ENCODE results near the gene GJC2. TPM values are rescaled to one million over a fixed set of nuclear protein-coding genes. Genes with fewer than 3 reads are reported as not detected.

GJC2 gene
- polyA plus RNA-seq, 1 donor from 2014 or later = 2.3 TPM

DNA sequence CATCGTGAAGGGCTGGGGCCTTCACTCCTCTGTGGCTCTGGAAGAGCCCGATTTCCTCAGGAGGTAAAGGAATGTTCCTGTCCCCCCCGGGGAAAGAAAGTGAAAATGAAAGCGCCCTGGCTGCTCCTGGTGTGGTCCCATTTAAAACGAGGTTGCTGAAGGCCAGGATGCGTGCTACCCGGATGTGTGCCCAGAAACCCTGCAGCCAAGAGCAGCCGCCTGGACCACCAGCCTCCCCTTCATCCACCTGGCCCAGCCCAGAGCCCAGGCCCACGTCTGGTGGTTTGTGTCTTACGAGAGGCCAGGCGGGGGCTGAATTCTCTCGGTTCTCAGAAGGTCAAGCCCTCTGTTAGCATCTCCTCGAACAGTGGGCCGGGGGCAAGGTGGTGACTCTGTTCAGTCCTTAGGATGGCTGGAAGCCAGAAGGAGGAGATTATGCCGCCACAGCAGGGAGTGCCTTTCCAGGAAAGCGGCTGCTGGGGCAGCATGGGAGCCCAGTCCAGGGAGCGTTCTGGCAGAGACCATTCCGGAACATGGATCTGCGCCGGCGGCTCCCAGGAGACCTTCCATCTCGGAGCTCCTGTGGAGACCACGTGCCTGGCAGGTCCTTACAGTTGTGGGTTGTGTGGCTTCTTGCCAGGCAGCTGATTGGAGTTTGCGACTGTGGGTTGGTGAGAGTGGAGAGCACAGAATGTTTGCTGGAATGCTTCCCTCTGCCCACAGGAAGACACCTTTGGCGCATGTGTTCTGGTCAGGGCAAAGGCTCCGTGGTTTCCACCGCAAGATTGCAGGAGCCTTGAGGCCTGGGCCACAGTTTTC, 8.3 kb upstream of the GJC2 start:
- no peaks in the 10 kb centered on the region for H3K36me3 ChIP-seq (ENCODE audit: insufficient read depth, low read length)
- peaks cover 10% of the 10 kb centered on the region for H3K27me3 ChIP-seq (ENCODE audit: insufficient read depth, low read depth, low read length)
- peak overlapping the region; percentile 86 for H3K27ac ChIP-seq (ENCODE audit: low read length)
- H3F3A ChIP-seq (ENCODE audit: insufficient read depth, low read length, poor library complexity, severe bottlenecking) = no peaks in the 10 kb centered on the region
- no peak overlapping the region for H2AFZ ChIP-seq (ENCODE audit: low read depth, low read length)
- peak overlapping the region; percentile 96 for H3K4me2 ChIP-seq (ENCODE audit: low read length)
- TF ChIP-seq, protein P1, sequence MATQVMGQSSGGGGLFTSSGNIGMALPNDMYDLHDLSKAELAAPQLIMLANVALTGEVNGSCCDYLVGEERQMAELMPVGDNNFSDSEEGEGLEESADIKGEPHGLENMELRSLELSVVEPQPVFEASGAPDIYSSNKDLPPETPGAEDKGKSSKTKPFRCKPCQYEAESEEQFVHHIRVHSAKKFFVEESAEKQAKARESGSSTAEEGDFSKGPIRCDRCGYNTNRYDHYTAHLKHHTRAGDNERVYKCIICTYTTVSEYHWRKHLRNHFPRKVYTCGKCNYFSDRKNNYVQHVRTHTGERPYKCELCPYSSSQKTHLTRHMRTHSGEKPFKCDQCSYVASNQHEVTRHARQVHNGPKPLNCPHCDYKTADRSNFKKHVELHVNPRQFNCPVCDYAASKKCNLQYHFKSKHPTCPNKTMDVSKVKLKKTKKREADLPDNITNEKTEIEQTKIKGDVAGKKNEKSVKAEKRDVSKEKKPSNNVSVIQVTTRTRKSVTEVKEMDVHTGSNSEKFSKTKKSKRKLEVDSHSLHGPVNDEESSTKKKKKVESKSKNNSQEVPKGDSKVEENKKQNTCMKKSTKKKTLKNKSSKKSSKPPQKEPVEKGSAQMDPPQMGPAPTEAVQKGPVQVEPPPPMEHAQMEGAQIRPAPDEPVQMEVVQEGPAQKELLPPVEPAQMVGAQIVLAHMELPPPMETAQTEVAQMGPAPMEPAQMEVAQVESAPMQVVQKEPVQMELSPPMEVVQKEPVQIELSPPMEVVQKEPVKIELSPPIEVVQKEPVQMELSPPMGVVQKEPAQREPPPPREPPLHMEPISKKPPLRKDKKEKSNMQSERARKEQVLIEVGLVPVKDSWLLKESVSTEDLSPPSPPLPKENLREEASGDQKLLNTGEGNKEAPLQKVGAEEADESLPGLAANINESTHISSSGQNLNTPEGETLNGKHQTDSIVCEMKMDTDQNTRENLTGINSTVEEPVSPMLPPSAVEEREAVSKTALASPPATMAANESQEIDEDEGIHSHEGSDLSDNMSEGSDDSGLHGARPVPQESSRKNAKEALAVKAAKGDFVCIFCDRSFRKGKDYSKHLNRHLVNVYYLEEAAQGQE (IDR thresholded peaks at IDR 0.05; ENCODE audit: borderline replicate concordance) = no peak
- TF ChIP-seq EP300 (conservative IDR thresholded peaks at IDR 0.05; ENCODE audit: poor library complexity, severe bottlenecking) (no peak), EZH2 (IDR thresholded peaks at IDR 0.05; ENCODE audit: borderline replicate concordance, insufficient read depth, low read length, poor library complexity, severe bottlenecking) (no peak), TAF1 (IDR thresholded peaks at IDR 0.05; ENCODE audit: low read depth) (no peak), RAD21 (conservative IDR thresholded peaks at IDR 0.05) (no peak), POLR2AphosphoS5 (IDR thresholded peaks at IDR 0.05) (no peak), SMC3 (conservative IDR thresholded peaks at IDR 0.05; ENCODE audit: poor library complexity) (no peak), MXI1 (conservative IDR thresholded peaks at IDR 0.05; ENCODE audit: poor library complexity, severe bottlenecking) (no peak)
- no peaks in the 10 kb centered on the region for H3K9me2 ChIP-seq (ENCODE audit: insufficient read depth, low read length)
- peak overlapping the region; percentile 91 for H3K9ac ChIP-seq (ENCODE audit: low read length)
- no peaks in the 10 kb centered on the region for H3K9me3 ChIP-seq (ENCODE audit: low read length)
- peaks cover 16% of the 10 kb centered on the region for H4K20me1 ChIP-seq (ENCODE audit: insufficient read depth)
- peak overlapping the region; percentile 69 for H3K4me3 ChIP-seq (ENCODE audit: low read length)
- peaks cover 26% of the 10 kb centered on the region for H3K79me2 ChIP-seq (replicated peaks; ENCODE audit: insufficient read depth, low read length)

DNA sequence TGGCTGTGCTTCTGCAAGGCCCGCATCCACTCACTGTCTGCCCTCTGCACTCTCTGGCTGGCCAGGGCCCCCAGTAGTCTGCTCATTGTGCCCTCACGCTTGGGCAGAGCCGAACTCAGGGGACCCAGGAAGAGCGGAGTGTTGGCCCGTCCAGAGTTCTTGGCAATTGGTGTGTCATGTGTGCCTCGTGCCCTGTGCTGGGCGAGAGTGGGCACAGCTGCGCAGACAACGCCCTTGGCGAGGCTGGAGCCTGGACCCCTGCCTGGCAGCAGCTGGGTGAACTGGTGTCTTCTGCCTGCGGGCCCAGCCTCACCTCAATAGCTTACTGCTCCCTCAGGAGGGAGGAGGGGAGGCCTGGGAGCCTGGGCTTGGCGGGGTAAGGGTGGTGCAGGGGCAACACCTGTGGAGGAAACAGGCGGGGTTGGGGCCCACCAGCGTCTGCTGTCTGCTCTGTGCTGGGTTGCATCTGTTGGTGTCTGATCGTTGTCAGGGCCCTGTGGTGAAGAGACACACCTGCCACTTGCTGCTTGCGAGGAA, 7.5 kb upstream of the GJC2 start:
- Histone ChIP-seq H3K9ac (ENCODE audit: low read length) (no peak overlapping the region), H3K4me3 (ENCODE audit: low read length) (peak overlapping the region; percentile 69), H3K79me2 (replicated peaks; ENCODE audit: insufficient read depth, low read length) (peaks cover 26% of the 10 kb centered on the region), H3K27ac (ENCODE audit: low read length) (no peak overlapping the region), H3K36me3 (ENCODE audit: insufficient read depth, low read length) (no peaks in the 10 kb centered on the region), H3K27me3 (ENCODE audit: insufficient read depth, low read depth, low read length) (peaks cover 5% of the 10 kb centered on the region), H3F3A (ENCODE audit: insufficient read depth, low read length, poor library complexity, severe bottlenecking) (no peaks in the 10 kb centered on the region), H3K4me2 (ENCODE audit: low read length) (no peak overlapping the region), H3K9me3 (ENCODE audit: low read length) (no peaks in the 10 kb centered on the region), H4K20me1 (ENCODE audit: insufficient read depth) (peaks cover 16% of the 10 kb centered on the region), H2AFZ (ENCODE audit: low read depth, low read length) (no peak overlapping the region), H3K9me2 (ENCODE audit: insufficient read depth, low read length) (no peaks in the 10 kb centered on the region)
- TF ChIP-seq, protein P1 (IDR thresholded peaks at IDR 0.05; ENCODE audit: borderline replicate concordance) = no peak
- TF ChIP-seq, protein P2, sequence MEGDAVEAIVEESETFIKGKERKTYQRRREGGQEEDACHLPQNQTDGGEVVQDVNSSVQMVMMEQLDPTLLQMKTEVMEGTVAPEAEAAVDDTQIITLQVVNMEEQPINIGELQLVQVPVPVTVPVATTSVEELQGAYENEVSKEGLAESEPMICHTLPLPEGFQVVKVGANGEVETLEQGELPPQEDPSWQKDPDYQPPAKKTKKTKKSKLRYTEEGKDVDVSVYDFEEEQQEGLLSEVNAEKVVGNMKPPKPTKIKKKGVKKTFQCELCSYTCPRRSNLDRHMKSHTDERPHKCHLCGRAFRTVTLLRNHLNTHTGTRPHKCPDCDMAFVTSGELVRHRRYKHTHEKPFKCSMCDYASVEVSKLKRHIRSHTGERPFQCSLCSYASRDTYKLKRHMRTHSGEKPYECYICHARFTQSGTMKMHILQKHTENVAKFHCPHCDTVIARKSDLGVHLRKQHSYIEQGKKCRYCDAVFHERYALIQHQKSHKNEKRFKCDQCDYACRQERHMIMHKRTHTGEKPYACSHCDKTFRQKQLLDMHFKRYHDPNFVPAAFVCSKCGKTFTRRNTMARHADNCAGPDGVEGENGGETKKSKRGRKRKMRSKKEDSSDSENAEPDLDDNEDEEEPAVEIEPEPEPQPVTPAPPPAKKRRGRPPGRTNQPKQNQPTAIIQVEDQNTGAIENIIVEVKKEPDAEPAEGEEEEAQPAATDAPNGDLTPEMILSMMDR (IDR thresholded peaks at IDR 0.05; ENCODE audit: poor library complexity, severe bottlenecking) = no peak
- TF ChIP-seq RAD21 (conservative IDR thresholded peaks at IDR 0.05) = no peak
- TF ChIP-seq MXI1 (conservative IDR thresholded peaks at IDR 0.05; ENCODE audit: poor library complexity, severe bottlenecking) = no peak
- TF ChIP-seq SMC3 (conservative IDR thresholded peaks at IDR 0.05; ENCODE audit: poor library complexity) = no peak

Data from neural cell (in vitro differentiated cells).